ENCODE results near the gene FAM174B. TPM values are rescaled to one million over a fixed set of nuclear protein-coding genes. Genes with fewer than 3 reads are reported as not detected.

FAM174B gene
- total and polyA plus RNA-seq, 2 donors (not counting 1 experiment from before 2014, with no cell fraction given) = 0.03 to 1.9 TPM

- ChIA-PET CTCF (no interaction called here), POLR2A (no interaction called here)
- no peaks in the 10 kb centered on the region for H3K9me3 Mint-ChIP-seq (ENCODE audit: insufficient read depth)
- Histone ChIP-seq H3K27ac (ENCODE audit: low read length in 2 of 2) (no peak overlapping the region), H4K20me1 (ENCODE audit: control insufficient read depth, insufficient read depth, low read length, poor library complexity, severe bottlenecking) (no peaks in the 10 kb centered on the region), H2AFZ (ENCODE audit: insufficient read depth, low read depth, low read length, poor library complexity, severe bottlenecking) (no peak overlapping the region), H3K79me2 (ENCODE audit: control insufficient read depth, insufficient read depth, low read length) (no peaks in the 10 kb centered on the region), H3K9me3 (ENCODE audit: control extremely low read depth in 1 of 3, control insufficient read depth in 2 of 3, insufficient read depth in 1 of 3, low read length in 2 of 3) (no peaks in the 10 kb centered on the region), H3K4me2 (replicated peaks; ENCODE audit: low read depth, low read length, poor library complexity, severe bottlenecking) (no peak overlapping the region), H3K4me3 (ENCODE audit: control extremely low read depth in 1 of 5, extremely low read depth in 1 of 5, insufficient read depth in 1 of 5, low read depth in 2 of 5, low read length in 4 of 5) (no peak overlapping the region), H3K36me3 (replicated peaks in 1 of 2; ENCODE audit: control extremely low read depth in 1 of 2, control insufficient read depth in 1 of 2, extremely low read depth in 1 of 2, insufficient read depth in 2 of 2, low read length in 1 of 2) (no peaks in the 10 kb centered on the region), H3K9ac (ENCODE audit: low read length) (no peak overlapping the region), H3K27me3 (replicated peaks in 1 of 4; ENCODE audit: control extremely low read depth in 1 of 4, control insufficient read depth in 3 of 4, insufficient read depth in 4 of 4, low read length in 3 of 4) (peaks cover 0 to 5% (median 1%) of the 10 kb centered on the region in 4 experiments), H3K4me1 (ENCODE audit: control insufficient read depth in 2 of 2, insufficient read depth in 2 of 2, low read length in 2 of 2) (no peaks in the 10 kb centered on the region)
- ATAC-seq (ENCODE audit: low read depth) (no peak), DNase-seq (no peak)
- no peak for TF ChIP-seq CTCF (IDR thresholded peaks at IDR 0.05)
- no peak for TF ChIP-seq EZH2 (IDR thresholded peaks at IDR 0.05; ENCODE audit: borderline replicate concordance, insufficient read depth, low read depth, low read length, poor library complexity, severe bottlenecking)
- peaks cover 28% of the 10 kb centered on the region for H3K27me3 Mint-ChIP-seq
- no peak overlapping the region for H3K4me3 Mint-ChIP-seq
- intact Hi-C loops (cut with micrococcal nuclease) = no loop called here
- H3K4me1 Mint-ChIP-seq = no peaks in the 10 kb centered on the region
- no peak overlapping the region for H3K27ac Mint-ChIP-seq
- WGBS (ENCODE audit: insufficient coverage) = 77% methylated on average over 2 of the region's 2 CpGs
Measured at GRCh38 chr15:92669432-92669831, 13.9 kb upstream of the FAM174B start.

DNA sequence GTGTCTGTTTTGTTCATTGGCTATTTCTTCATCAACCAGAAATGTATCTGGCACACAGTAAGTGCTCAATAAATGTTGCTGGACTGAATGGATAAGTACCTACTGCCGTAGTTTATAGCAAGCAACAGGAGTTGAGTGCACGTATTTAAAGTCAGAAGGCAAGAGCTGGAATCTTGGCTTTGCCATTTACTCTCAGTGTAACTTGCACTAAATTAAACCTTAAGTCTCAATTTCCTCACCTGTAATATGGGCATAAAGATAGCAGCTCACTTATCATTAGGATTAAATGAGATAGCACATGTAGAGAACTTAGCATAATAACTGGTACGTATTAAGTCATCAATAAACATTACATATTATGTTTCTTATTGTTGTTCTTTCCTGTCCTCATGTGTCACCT, 13.0 kb upstream of the FAM174B start:
- H2AFZ ChIP-seq (ENCODE audit: insufficient read depth, low read depth, low read length, poor library complexity, severe bottlenecking) = no peak overlapping the region
- Mint-ChIP-seq H3K27ac (no peak overlapping the region), H3K4me3 (no peak overlapping the region), H3K27me3 (peaks cover 26% of the 10 kb centered on the region), H3K9me3 (ENCODE audit: insufficient read depth) (no peaks in the 10 kb centered on the region), H3K4me1 (no peaks in the 10 kb centered on the region)
- DNase-seq = no peak
- no peak overlapping the region for H3K9ac ChIP-seq (ENCODE audit: low read length)
- no peaks in the 10 kb centered on the region for H3K79me2 ChIP-seq (ENCODE audit: control insufficient read depth, insufficient read depth, low read length)
- ChIA-PET POLR2A (no interaction called here), CTCF (no interaction called here)
- no peak overlapping the region for H3K4me3 ChIP-seq (ENCODE audit: control extremely low read depth in 1 of 5, extremely low read depth in 1 of 5, insufficient read depth in 1 of 5, low read depth in 2 of 5, low read length in 4 of 5)
- no peak overlapping the region for H3K27ac ChIP-seq (ENCODE audit: low read length in 2 of 2)
- H4K20me1 ChIP-seq (ENCODE audit: control insufficient read depth, insufficient read depth, low read length, poor library complexity, severe bottlenecking) = no peaks in the 10 kb centered on the region
- H3K4me1 ChIP-seq (ENCODE audit: control insufficient read depth in 2 of 2, insufficient read depth in 2 of 2, low read length in 2 of 2) = no peaks in the 10 kb centered on the region
- intact Hi-C loops (cut with micrococcal nuclease) = no loop called here
- no peaks in the 10 kb centered on the region for H3K36me3 ChIP-seq (replicated peaks in 1 of 2; ENCODE audit: control extremely low read depth in 1 of 2, control insufficient read depth in 1 of 2, extremely low read depth in 1 of 2, insufficient read depth in 2 of 2, low read length in 1 of 2)
- no CpG with 5 or more reads among the region's 3 CpGs for WGBS (ENCODE audit: insufficient coverage)
- no peak for TF ChIP-seq CTCF (IDR thresholded peaks at IDR 0.05)
- no peak for TF ChIP-seq EZH2 (IDR thresholded peaks at IDR 0.05; ENCODE audit: borderline replicate concordance, insufficient read depth, low read depth, low read length, poor library complexity, severe bottlenecking)
- ATAC-seq (ENCODE audit: low read depth) = no peak
- no peaks in the 10 kb centered on the region for H3K9me3 ChIP-seq (ENCODE audit: control extremely low read depth in 1 of 3, control insufficient read depth in 2 of 3, insufficient read depth in 1 of 3, low read length in 2 of 3)
- no peak overlapping the region for H3K4me2 ChIP-seq (replicated peaks; ENCODE audit: low read depth, low read length, poor library complexity, severe bottlenecking)
- peaks cover 0 to 6% (median 1%) of the 10 kb centered on the region in 4 experiments for H3K27me3 ChIP-seq (replicated peaks in 1 of 4; ENCODE audit: control extremely low read depth in 1 of 4, control insufficient read depth in 3 of 4, insufficient read depth in 4 of 4, low read length in 3 of 4)
